GM12872 (cell line): ENCODE measurements around the gene PDCD2.

ENCODE experiments used
- CTCF ChIP-seq: IDR thresholded peaks from 3 replicates; pipeline ENCODE4 v1.5.1; 2011; ENCODE audit warnings: low read depth, mild to moderate bottlenecking, low read length, moderate library complexity; ENCODE audit not compliant: insufficient read depth

The PDCD2 gene

GRCh38 chr6:170554013-170554795, 30.2 kb downstream of the PDCD2 start, which contains the start of gene TBP:
Gene TBP, plus strand, starts transcription at chr6:170554369. Its CDS starts 2,661 bp downstream, at chr6:170557030.
- no peak for TF ChIP-seq CTCF

DNA sequence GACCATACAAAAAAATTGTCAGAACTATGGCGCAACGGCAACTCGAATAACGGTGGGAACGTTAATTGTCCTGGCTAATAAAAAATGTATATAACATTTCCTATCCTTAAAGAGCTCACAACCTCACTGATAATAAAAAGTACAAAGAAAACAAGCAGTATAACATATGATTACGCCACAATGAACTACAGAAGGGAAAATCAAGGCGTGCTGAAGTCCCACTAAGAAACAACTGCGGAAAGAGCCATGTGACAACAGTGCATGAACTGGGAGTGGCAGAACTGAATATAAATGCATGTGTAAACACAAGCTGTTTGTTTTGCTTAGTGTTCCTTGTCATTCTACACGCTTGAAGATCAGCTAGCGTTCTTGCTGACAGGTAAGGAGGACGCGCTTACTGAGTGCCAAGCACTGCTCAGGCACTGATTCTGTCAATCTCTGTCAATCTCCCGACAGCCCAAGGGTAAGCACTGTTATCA, 30.9 kb downstream of the PDCD2 start:
- TF ChIP-seq CTCF, result no peak

GRCh38 chr6:170552765-170553533, 31.5 kb downstream of the PDCD2 start, which contains the start of gene PSMB1:
Gene PSMB1, minus strand, starts transcription at chr6:170553307. Its CDS starts 65 bp downstream, at chr6:170553242.
- no peak for TF ChIP-seq CTCF

- TF ChIP-seq CTCF, result no peak
These were observed 39.0 kb downstream of the PDCD2 start for GRCh38 chr6:170545405-170545804.

DNA sequence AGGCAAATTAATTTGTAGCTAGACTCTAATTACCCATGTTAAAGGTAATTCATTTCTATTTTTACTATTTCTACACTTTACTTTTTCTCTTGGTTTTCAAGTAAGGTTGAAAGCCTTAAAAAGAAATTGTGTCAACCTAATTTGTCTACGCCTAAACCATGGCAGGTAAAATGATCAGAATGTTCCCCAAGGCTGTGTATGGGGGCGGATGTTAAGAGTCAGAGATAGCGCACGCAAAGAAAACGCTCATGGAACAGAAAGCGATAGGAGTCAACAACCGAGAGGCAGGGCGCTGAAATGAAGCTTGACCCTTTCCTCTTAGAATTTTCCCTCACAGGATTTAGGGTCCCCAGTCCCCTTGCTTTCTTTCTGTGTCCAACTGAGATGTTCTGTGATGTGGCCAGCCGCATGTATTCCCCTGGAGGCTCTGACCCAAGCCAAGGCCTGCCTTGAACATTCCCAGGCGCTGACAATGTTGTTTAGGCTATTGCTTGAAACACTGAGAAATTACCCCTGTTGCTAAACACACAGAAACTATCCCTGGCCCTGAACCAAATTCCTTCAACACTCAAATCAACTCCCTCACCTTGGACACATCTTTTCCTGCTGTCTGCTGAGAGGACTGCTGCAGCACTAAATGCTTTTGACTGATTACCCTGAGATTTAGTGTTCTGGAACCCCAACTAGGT, 42.3 kb downstream of the PDCD2 start:
- no peak for TF ChIP-seq CTCF

DNA sequence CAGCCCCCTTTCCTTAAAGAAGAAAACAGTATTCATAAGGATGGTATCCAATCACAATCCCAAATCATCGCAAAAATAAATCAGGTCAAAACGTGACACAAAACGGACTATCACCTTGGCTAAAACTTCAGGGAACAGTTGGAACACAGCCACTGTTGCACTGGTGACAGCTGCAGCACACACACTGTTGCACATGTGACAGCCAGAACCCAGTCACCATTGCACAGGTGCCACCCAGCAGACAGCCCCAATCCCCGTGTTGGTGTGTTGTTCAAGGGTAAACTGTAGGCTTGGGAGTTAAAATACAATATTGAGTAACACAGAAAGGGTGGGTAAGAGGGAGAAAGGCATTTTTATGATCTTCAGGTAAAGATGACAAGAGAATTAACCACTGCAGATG, 47.1 kb downstream of the PDCD2 start:
- TF ChIP-seq CTCF, result no peak

GRCh38 chr6:170536671-170537070, 47.8 kb downstream of the PDCD2 start:
- no peak for TF ChIP-seq CTCF
